GM19035 (cell line): ENCODE results near the gene DLEC1.
"Not testable (repeated sequence)": the region's sequence is repeated elsewhere in the genome, so short reads cannot be mapped to it uniquely, and the experiment has no call there.

Experiments used
- ATAC-seq: cut with Tn5 transposase; IDR thresholded peaks from one replicate; pipeline ENCODE4 v1.9.1; 2021; ENCODE audit not compliant: unreplicated experiment

Gene DLEC1

DNA sequence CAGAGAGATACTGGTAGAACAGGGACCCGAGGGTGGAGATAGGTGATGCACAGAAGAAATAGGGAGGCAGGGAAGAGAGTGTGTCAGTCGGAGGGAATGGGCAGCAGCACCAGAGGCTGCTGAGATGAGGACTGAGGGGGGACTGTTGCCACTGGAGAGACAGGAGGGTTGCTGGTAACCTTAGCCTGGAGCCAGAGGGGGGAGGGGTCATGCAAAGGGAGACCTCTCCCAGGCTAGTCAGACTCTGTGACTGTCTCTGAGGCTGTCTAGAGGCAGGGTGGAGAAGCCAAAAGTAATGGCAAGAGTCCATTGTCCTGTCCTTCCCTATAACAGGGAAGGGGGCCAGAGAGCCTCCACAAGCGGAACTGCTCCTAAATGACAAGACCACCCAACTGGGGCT, 2.1 kb upstream of the DLEC1 start:
- no peak for ATAC-seq

- ATAC-seq: no peak
Measured at GRCh38 chr3:38038447-38038911, 529 bp upstream of the DLEC1 start.

- peak; percentile 62 for ATAC-seq
Measured at GRCh38 chr3:38039899-38040261, 872 bp downstream of the DLEC1 start.

GRCh38 chr3:38040401-38040800, 1.4 kb downstream of the DLEC1 start:
- no peak for ATAC-seq

- no peak for ATAC-seq
Measured at GRCh38 chr3:38043486-38043885, 4.5 kb downstream of the DLEC1 start.

- ATAC-seq: no peak
Measured at GRCh38 chr3:38046027-38046426, 7.0 kb downstream of the DLEC1 start.

DNA sequence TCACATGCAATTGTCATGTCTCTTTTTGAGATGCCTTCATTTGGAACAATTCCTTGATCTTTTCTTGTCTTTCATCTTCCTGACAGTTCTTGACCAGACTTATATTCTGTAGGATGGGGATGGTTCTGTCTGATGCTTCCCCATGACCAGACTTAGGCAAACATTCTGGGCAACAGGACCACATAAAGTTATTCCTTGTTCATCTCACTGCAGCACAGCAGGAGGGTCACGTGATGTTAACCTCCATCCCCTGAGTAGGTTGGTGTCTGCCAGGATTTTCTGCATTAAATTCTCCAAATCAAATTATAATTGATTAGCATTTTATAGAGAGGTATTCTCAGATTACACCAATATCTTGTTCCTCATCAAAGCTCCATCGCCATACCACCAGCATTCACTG, 7.8 kb downstream of the DLEC1 start:
- ATAC-seq: no peak

DNA sequence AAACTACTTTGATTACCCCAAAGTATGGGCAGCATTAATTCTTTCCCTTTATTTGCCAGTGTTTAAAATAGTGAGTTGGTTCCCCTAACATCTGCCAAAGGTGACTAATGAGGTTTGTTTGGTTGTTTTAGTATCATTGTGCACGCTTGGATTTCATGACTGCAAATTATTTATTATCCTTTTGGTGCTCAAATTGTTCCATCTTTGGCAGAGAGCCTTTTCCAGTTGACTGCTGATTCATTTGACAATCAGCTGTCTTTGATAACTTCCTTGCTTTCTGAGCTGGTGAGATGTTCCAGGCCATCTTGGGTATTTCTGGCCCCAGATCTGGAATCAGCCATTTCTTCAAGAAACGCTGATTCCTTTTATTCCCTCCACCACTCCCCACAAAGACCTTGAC, 8.9 kb downstream of the DLEC1 start:
- no peak for ATAC-seq

GRCh38 chr3:38049358-38050126, 10.5 kb downstream of the DLEC1 start:
- no peak for ATAC-seq

GRCh38 chr3:38051131-38051530, 12.1 kb downstream of the DLEC1 start:
- no peak for ATAC-seq

DNA sequence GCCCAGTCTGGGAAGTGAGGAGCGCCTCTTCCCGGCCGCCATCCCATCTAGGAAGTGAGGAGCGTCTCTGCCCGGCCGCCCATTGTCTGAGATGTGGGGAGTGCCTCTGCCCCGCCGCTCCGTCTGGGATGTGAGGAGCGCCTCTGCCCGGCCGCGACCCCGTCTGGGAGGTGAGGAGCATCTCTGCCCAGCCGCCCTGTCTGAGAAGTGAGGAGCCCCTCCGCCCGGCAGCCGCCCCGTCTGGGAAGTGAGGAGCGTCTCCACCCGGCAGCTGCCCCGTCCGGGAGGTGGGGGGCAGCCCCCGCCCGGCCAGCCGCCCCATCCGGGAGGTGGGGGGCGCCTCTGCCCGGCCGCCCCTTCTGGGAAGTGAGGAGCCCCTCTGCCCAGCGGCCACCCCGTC, 14.3 kb downstream of the DLEC1 start:
- not testable (repeated sequence) for ATAC-seq

- not testable (repeated sequence) for ATAC-seq
Measured at GRCh38 chr3:38053813-38054498, 14.9 kb downstream of the DLEC1 start.

DNA sequence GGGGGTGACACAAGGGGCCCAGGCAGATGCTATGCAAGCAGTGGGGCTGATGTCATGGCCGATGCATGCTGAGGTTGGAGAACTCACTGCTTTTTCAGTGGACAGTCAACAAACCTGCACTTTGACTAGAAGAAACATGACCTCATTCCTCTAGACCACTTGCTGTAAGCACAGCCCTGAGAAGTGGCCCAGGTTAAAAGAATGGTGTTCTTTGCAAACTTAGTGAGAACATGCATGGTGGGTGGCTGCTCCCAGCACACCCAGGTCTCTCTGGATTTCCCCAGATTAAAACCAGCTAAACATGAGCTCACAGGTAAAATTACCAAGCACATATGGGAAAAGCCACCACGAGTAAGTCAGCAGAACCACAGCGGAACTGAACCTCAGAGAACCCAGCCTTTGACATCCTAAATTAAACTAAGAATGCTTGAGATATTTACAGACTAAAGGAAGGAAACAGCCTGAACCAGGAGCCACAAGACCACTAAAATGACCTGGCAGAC, 15.5 kb downstream of the DLEC1 start:
- ATAC-seq: no peak

- ATAC-seq: no peak
Measured at GRCh38 chr3:38059148-38059547, 20.1 kb downstream of the DLEC1 start.

- ATAC-seq: no peak
Measured at GRCh38 chr3:38059591-38059990, 20.6 kb downstream of the DLEC1 start.

DNA sequence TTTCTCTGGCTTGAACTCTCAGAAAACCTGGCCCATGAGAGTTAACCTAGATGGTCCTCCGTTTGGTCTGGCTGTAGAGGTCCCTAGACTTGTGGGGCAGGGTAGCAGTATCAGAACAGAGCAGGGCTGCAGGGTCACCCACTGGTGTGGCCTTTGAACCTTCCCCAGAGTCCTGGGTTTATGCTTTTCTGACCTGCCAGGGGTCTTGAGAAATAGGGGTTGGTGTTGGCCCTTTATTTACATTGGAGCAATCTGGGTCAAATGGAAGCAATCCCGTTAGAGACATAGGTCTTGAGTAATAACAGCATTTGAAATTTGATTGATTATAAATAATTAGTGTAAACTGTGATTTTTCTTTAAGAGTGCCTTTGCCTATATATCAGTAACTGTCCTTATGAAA, 23.8 kb downstream of the DLEC1 start:
- no peak for ATAC-seq

GRCh38 chr3:38064453-38064852, 25.4 kb downstream of the DLEC1 start:
- ATAC-seq: not testable (repeated sequence)

GRCh38 chr3:38067508-38068233, 28.7 kb downstream of the DLEC1 start:
- no peak for ATAC-seq

DNA sequence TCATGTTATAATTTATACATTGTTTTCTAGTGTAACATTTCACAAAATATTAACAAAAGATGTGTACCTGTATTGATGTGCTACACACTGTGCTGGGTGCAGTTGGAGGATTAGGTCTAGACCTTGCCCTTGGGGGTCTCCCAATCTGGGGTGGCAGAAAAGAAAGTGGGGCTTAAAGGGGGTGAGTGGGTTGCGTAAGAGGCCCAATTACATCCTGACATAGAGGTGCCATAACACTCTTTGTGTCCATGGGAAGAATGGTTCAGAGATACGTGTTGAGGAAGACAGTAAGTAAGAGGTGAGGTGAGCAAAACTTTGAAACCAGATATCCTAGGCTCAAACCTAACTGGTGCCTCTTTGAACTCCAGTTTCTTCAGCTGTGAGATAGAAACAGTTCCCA, 31.0 kb downstream of the DLEC1 start:
- no peak for ATAC-seq

DNA sequence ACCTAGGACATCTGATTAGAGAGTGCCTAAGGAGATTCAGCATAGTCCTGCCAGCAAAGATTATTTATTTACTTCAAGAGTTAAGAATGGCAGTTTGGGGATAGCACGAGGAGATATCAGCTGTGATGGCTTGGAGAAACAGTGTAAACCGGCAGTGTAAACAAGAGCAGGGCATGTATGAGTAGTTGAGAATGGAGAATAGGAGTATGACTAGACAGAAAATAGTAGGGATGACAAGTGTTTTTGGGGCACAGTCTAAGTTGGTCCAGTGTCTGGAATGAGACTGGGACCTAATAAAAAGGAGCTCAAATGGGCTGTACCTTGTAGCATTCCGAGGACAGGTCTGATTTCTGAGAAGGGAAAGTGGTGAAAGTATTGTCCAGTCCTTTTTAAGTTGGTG, 38.1 kb downstream of the DLEC1 start:
- not testable (repeated sequence) for ATAC-seq

DNA sequence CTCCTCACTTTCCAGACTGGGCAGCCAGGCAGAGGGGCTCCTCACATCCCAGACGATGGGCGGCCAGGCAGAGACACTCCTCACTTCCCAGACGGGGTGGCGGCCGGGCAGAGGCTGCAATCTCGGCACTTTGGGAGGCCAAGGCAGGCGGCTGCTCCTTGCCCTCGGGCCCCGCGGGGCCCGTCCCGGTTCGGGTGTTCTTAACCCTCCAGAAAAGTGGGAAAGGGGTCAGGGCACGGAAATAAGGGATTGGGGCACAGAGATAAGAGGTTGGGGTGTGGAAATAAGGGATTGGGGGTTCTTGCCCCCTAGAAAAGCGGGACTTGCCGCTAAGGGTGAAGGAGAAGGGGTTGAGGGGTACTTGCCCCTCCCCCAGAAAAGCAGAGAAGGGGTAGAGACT, 43.3 kb downstream of the DLEC1 start:
- not testable (repeated sequence) for ATAC-seq

DNA sequence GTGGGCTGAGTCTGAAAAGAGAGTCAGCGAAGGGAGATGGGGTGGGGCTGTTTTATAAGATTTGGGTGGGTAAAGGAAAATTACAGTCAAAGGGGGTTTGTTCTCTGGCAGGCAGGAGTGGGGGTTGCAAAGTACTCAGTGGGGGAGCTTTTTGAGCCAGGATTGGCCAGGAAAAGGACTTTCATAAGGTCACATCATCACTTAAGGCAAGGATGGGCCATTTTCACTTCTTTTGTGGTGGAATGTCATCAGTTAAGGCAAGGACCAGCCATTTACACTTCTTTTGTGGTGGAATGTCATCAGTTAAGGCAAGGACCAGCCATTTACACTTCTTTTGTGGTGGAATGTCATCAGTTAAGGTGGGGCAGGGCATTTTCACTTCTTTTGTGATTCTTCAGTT, 44.2 kb downstream of the DLEC1 start:
- not testable (repeated sequence) for ATAC-seq
